Naive B cell (primary cell): ENCODE results near the gene TMEM164. TPM values are rescaled to one million over a fixed set of nuclear protein-coding genes. Genes with fewer than 3 reads are reported as not detected.

Experiments used
- ATAC-seq, 2 donors: fragments of 150-1000 bp; cut with Tn5 transposase; 2 replicates each; pipeline ENCODE4 v1.10.0; 2021; ENCODE audit warnings: low read depth in 2 of 2, mild to moderate bottlenecking in 2 of 2, moderate library complexity in 2 of 2
- DNase-seq: peaks from one replicate; pipeline ENCODE4 v3.0.0; 2022
- H3K27ac Mint-ChIP-seq, 6 donors: one replicate each; pipeline ENCODE4 v1.8.0; 2020 to 2022; ENCODE audit warnings: mild to moderate bottlenecking in 6 of 6, mixed read lengths in 6 of 6, moderate library complexity in 5 of 6, inconsistent platforms in 2 of 6
- H3K27me3 Mint-ChIP-seq, 3 donors: one replicate each; pipeline ENCODE4 v1.8.0; 2021 to 2022; ENCODE audit warnings: mixed read lengths in 3 of 3, mild to moderate bottlenecking in 1 of 3
- H3K36me3 Mint-ChIP-seq, 2 donors: one replicate each; pipeline ENCODE4 v1.8.0; 2020 to 2022; ENCODE audit warnings: mixed read lengths in 2 of 2, inconsistent platforms in 1 of 2, mild to moderate bottlenecking in 1 of 2
- H3K4me1 Mint-ChIP-seq, 3 donors: one replicate each; pipeline ENCODE4 v1.8.0; 2020 to 2022; ENCODE audit warnings: mixed read lengths in 3 of 3, inconsistent platforms in 1 of 3, mild to moderate bottlenecking in 1 of 3, moderate library complexity in 1 of 3
- H3K4me3 Mint-ChIP-seq, 8 donors: one replicate each; pipeline ENCODE4 v1.8.0; 2020 to 2022; ENCODE audit warnings: mild to moderate bottlenecking in 8 of 8, mixed read lengths in 8 of 8, moderate library complexity in 8 of 8, inconsistent platforms in 2 of 8
- H3K9me3 Mint-ChIP-seq, 7 donors: one replicate each; pipeline ENCODE4 v1.8.0; 2020 to 2022; ENCODE audit warnings: mixed read lengths in 7 of 7, mild to moderate bottlenecking in 5 of 7, inconsistent platforms in 2 of 7, moderate library complexity in 1 of 7
- polyA plus RNA-seq, 6 donors: library from polyadenylated mRNA; unstranded; fragments of 300-500 nt; fragmentation: Illumina TruSeq; gene quantifications; one replicate each; pipeline ENCODE4 v1.2.3, GENCODE V29; 2021; ENCODE audit warnings: low read depth in 6 of 6

TMEM164 gene
- polyA plus RNA-seq, 6 donors from 2014 or later: 1.4 to 2.4 (median 1.8) TPM; not detected in 1

GRCh38 chrX:110082161-110082560, 79.2 kb downstream of the TMEM164 start:
- DNase-seq: no peak
- Mint-ChIP-seq H3K4me1 (peaks cover 2 to 3% (median 2%) of the 10 kb centered on the region in 3 donors), H3K36me3 (no peaks in the 10 kb centered on the region), H3K27me3 (no peaks in the 10 kb centered on the region), H3K27ac (no peak overlapping the region), H3K4me3 (no peak overlapping the region), H3K9me3 (peaks cover 0 to 2% (median 0%) of the 10 kb centered on the region in 7 donors)
- no peak for ATAC-seq

- ATAC-seq (no peak), DNase-seq (no peak)
- no peak overlapping the region for H3K4me3 Mint-ChIP-seq
- no peaks in the 10 kb centered on the region for H3K36me3 Mint-ChIP-seq
- peaks cover 7 to 29% (median 20%) of the 10 kb centered on the region in 3 donors for H3K4me1 Mint-ChIP-seq
- no peaks in the 10 kb centered on the region for H3K27me3 Mint-ChIP-seq
- peaks cover 0 to 2% (median 0%) of the 10 kb centered on the region in 7 donors for H3K9me3 Mint-ChIP-seq
- H3K27ac Mint-ChIP-seq: peak overlapping the region in 3 of 6 donors; percentile 4 to 11 (median 7)
These were observed 83.4 kb downstream of the TMEM164 start for GRCh38 chrX:110086162-110086915.

GRCh38 chrX:110086916-110087484, 84.1 kb downstream of the TMEM164 start:
- DNase-seq: no peak
- Mint-ChIP-seq H3K27ac (peak overlapping the region in 2 of 6 donors; percentile 4 to 66), H3K36me3 (no peaks in the 10 kb centered on the region), H3K4me3 (no peak overlapping the region), H3K9me3 (peaks cover 0 to 6% (median 0%) of the 10 kb centered on the region in 7 donors), H3K4me1 (peaks cover 7 to 32% (median 20%) of the 10 kb centered on the region in 3 donors), H3K27me3 (no peaks in the 10 kb centered on the region)
- no peak for ATAC-seq

GRCh38 chrX:110087485-110088356, 84.8 kb downstream of the TMEM164 start:
- peak overlapping the region in 2 of 6 donors; percentile 36 to 66 for H3K27ac Mint-ChIP-seq
- H3K9me3 Mint-ChIP-seq: peaks cover 0 to 6% (median 0%) of the 10 kb centered on the region in 7 donors
- DNase-seq (no peak), ATAC-seq (no peak)
- H3K4me3 Mint-ChIP-seq: peak overlapping the region in 1 of 8 donors; percentile 40
- no peaks in the 10 kb centered on the region for H3K27me3 Mint-ChIP-seq
- peaks cover 5 to 37% (median 25%) of the 10 kb centered on the region in 3 donors for H3K4me1 Mint-ChIP-seq
- no peaks in the 10 kb centered on the region for H3K36me3 Mint-ChIP-seq

GRCh38 chrX:110089656-110090403, 86.9 kb downstream of the TMEM164 start:
- Mint-ChIP-seq H3K27ac (peak overlapping the region in 1 of 6 donors; percentile 20), H3K27me3 (no peaks in the 10 kb centered on the region), H3K4me3 (peak overlapping the region in 5 of 8 donors; percentile 10 to 55 (median 30)), H3K9me3 (peaks cover 0 to 6% (median 0%) of the 10 kb centered on the region in 7 donors), H3K36me3 (no peaks in the 10 kb centered on the region), H3K4me1 (peaks cover 5 to 39% (median 33%) of the 10 kb centered on the region in 3 donors)
- peak; percentile 43 for DNase-seq
- peak; percentile 81 for ATAC-seq

GRCh38 chrX:110097920-110098319, 95.0 kb downstream of the TMEM164 start:
- H3K27ac Mint-ChIP-seq: no peak overlapping the region
- peaks cover 0 to 15% (median 0%) of the 10 kb centered on the region in 3 donors for H3K4me1 Mint-ChIP-seq
- no peak for DNase-seq
- H3K9me3 Mint-ChIP-seq: peaks cover 0 to 4% (median 0%) of the 10 kb centered on the region in 7 donors
- H3K36me3 Mint-ChIP-seq: peaks cover 0 to 8% of the 10 kb centered on the region in 2 donors
- peaks cover 0 to 2% (median 0%) of the 10 kb centered on the region in 3 donors for H3K27me3 Mint-ChIP-seq
- no peak overlapping the region for H3K4me3 Mint-ChIP-seq
- no peak for ATAC-seq

- Mint-ChIP-seq H3K4me1 (peaks cover 0 to 8% (median 5%) of the 10 kb centered on the region in 3 donors), H3K9me3 (peaks cover 0 to 2% (median 0%) of the 10 kb centered on the region in 7 donors), H3K27ac (peak overlapping the region in 1 of 6 donors; percentile 29)
These were observed 100.4 kb downstream of the TMEM164 start for GRCh38 chrX:110103344-110103743.

GRCh38 chrX:110104078-110104477, 101.2 kb downstream of the TMEM164 start:
- H3K4me3 Mint-ChIP-seq: no peak overlapping the region
- H3K4me1 Mint-ChIP-seq: peaks cover 0 to 9% (median 5%) of the 10 kb centered on the region in 3 donors
- peaks cover 0 to 8% (median 0%) of the 10 kb centered on the region in 3 donors for H3K27me3 Mint-ChIP-seq
- peaks cover 0 to 2% (median 0%) of the 10 kb centered on the region in 7 donors for H3K9me3 Mint-ChIP-seq
- H3K27ac Mint-ChIP-seq: no peak overlapping the region
- DNase-seq (no peak), ATAC-seq (no peak)
- H3K36me3 Mint-ChIP-seq: no peaks in the 10 kb centered on the region

More at GRCh38 chrX:110103344-110103743, 100.4 kb downstream of the TMEM164 start:
- ATAC-seq (no peak), DNase-seq (no peak)
- H3K27me3 Mint-ChIP-seq: peaks cover 0 to 8% (median 0%) of the 10 kb centered on the region in 3 donors
- no peak overlapping the region for H3K4me3 Mint-ChIP-seq
- no peaks in the 10 kb centered on the region for H3K36me3 Mint-ChIP-seq

GRCh38 chrX:110108381-110108821, 105.5 kb downstream of the TMEM164 start:
- H3K4me1 Mint-ChIP-seq: peaks cover 0 to 9% (median 0%) of the 10 kb centered on the region in 3 donors
- peaks cover 0 to under 1% (median 0%) of the 10 kb centered on the region in 3 donors for H3K27me3 Mint-ChIP-seq
- H3K9me3 Mint-ChIP-seq: no peaks in the 10 kb centered on the region
- H3K4me3 Mint-ChIP-seq: no peak overlapping the region
- no peak overlapping the region for H3K27ac Mint-ChIP-seq
- DNase-seq (no peak), ATAC-seq (no peak)
- no peaks in the 10 kb centered on the region for H3K36me3 Mint-ChIP-seq

GRCh38 chrX:110114260-110114776, 111.4 kb downstream of the TMEM164 start:
- Mint-ChIP-seq H3K9me3 (peaks cover 0 to 2% (median 0%) of the 10 kb centered on the region in 7 donors), H3K4me3 (no peak overlapping the region), H3K27me3 (no peaks in the 10 kb centered on the region), H3K27ac (no peak overlapping the region), H3K4me1 (no peaks in the 10 kb centered on the region), H3K36me3 (no peaks in the 10 kb centered on the region)
- DNase-seq (no peak), ATAC-seq (no peak)

GRCh38 chrX:110116066-110116980, 113.4 kb downstream of the TMEM164 start:
- DNase-seq (no peak), ATAC-seq (no peak)
- no peaks in the 10 kb centered on the region for H3K4me1 Mint-ChIP-seq
- peak overlapping the region in 1 of 6 donors; percentile 59 for H3K27ac Mint-ChIP-seq
- no peaks in the 10 kb centered on the region for H3K27me3 Mint-ChIP-seq
- no peaks in the 10 kb centered on the region for H3K36me3 Mint-ChIP-seq
- H3K4me3 Mint-ChIP-seq: no peak overlapping the region
- peaks cover 0 to 2% (median 0%) of the 10 kb centered on the region in 7 donors for H3K9me3 Mint-ChIP-seq
